HEK293 (cell line): ENCODE data around the gene GRAP2.

Experiments
- FEZF1 ChIP-seq: fragments of 450-650 bp; formaldehyde crosslinking; IDR thresholded peaks from 2 replicates; pipeline ENCODE4 v1.5.1; 2016; ENCODE audit warnings: missing biosample characterization, missing genetic modification characterization
- SP7 ChIP-seq: fragments of 450-650 bp; formaldehyde crosslinking; IDR thresholded peaks from 2 replicates; pipeline ENCODE4 v1.5.1; 2016; ENCODE audit warnings: missing biosample characterization, missing genetic modification characterization
- ZIC2 ChIP-seq: fragments of 450-650 bp; formaldehyde crosslinking; IDR thresholded peaks from 2 replicates; pipeline ENCODE4 v1.5.1; 2016; ENCODE audit warnings: missing biosample characterization, missing genetic modification characterization
- ZNF121 ChIP-seq: fragments of 450-650 bp; formaldehyde crosslinking; IDR thresholded peaks from 2 replicates; pipeline ENCODE4 v1.5.1; 2016; ENCODE audit warnings: missing biosample characterization, missing genetic modification characterization
- ZNF274 ChIP-seq, 2 experiments: fragments of 200-500 bp in 1 of 2; fragments of 450-650 bp in 1 of 2; sonication (Bioruptor generic) in 1 of 2; formaldehyde crosslinking in 1 of 2; IDR thresholded peaks; 2 replicates each; pipeline versions ENCODE4 v1.5.1 to v1.6.1; 2014 to 2016; ENCODE audit warnings: borderline replicate concordance in 1 of 2, inconsistent platforms in 1 of 2, low read length in 1 of 2, missing biosample characterization in 1 of 2, missing genetic modification characterization in 1 of 2
- ZNF350 ChIP-seq: fragments of 450-650 bp; formaldehyde crosslinking; IDR thresholded peaks from 2 replicates; pipeline ENCODE4 v1.5.0; 2017; ENCODE audit warnings: missing biosample characterization, mild to moderate bottlenecking, missing genetic modification characterization
- ZNF548 ChIP-seq: fragments of 450-650 bp; formaldehyde crosslinking; IDR thresholded peaks from 2 replicates; pipeline ENCODE4 v1.5.1; 2016; ENCODE audit warnings: missing biosample characterization, missing genetic modification characterization
- ZNF610 ChIP-seq: fragments of 450-650 bp; formaldehyde crosslinking; IDR thresholded peaks from 2 replicates; pipeline ENCODE4 v1.5.1; 2016; ENCODE audit warnings: missing biosample characterization, missing genetic modification characterization, borderline replicate concordance
- ZNF76 ChIP-seq: fragments of 450-650 bp; formaldehyde crosslinking; IDR thresholded peaks from 2 replicates; pipeline ENCODE4; 2016; ENCODE audit warnings: low read depth, missing biosample characterization, missing genetic modification characterization, borderline replicate concordance
- TF ChIP-seq, protein P1 (sequence below): fragments of 450-650 bp; IDR thresholded peaks from 2 replicates; pipeline ENCODE4 v1.5.1; 2018; ENCODE audit warnings: missing biosample characterization, missing genetic modification characterization
- TF ChIP-seq, protein P2 (sequence below): fragments of 450-650 bp; formaldehyde crosslinking; IDR thresholded peaks from 2 replicates; pipeline ENCODE4 v1.5.1; 2016; ENCODE audit warnings: missing biosample characterization, missing genetic modification characterization
- TF ChIP-seq, protein P3 (sequence below): fragments of 450-650 bp; formaldehyde crosslinking; IDR thresholded peaks from 2 replicates; pipeline ENCODE4 v1.5.1; 2016; ENCODE audit warnings: missing biosample characterization, missing genetic modification characterization
- TF ChIP-seq, protein P4 (sequence below): fragments of 450-650 bp; formaldehyde crosslinking; IDR thresholded peaks from 2 replicates; pipeline ENCODE4 v1.5.1; 2016; ENCODE audit warnings: missing biosample characterization, missing genetic modification characterization

DNA sequence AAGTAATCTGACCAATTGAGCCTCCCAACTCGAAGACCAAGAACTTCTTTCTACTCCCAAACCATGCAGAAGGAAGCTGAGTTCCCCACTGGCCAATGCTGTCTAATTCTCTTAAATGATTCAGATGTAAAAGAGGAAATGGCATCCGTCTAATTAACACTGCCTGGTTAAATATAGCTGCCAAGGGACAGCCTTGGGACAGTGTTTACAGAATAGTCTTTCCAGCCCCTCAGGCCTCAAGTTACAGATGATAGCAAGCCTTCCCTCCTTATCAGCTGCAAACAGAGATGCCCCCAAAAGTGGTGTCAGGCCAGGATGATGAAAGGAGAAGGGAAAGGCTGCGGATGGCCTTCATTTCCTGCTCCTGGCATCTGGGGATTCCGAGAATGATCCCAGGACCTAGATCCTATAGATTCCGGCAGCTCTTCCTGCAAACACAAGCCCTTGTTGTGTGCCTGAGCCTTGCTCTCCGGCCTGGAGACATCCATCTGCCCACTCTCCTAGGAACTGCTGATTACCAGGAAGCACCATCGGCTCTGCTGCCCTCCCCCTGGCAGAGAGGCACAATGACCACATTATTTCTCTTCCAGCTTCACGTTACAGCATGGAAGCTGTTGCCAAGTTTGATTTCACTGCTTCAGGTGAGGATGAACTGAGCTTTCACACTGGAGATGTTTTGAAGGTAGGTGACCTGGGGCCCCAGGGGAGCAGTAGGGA is 45.8 kb downstream of the GRAP2 start:
- no peak for TF ChIP-seq FEZF1 (tag by site-specific recombination)
- no peak for TF ChIP-seq ZIC2 (tag by site-specific recombination)
- TF ChIP-seq, protein P1, sequence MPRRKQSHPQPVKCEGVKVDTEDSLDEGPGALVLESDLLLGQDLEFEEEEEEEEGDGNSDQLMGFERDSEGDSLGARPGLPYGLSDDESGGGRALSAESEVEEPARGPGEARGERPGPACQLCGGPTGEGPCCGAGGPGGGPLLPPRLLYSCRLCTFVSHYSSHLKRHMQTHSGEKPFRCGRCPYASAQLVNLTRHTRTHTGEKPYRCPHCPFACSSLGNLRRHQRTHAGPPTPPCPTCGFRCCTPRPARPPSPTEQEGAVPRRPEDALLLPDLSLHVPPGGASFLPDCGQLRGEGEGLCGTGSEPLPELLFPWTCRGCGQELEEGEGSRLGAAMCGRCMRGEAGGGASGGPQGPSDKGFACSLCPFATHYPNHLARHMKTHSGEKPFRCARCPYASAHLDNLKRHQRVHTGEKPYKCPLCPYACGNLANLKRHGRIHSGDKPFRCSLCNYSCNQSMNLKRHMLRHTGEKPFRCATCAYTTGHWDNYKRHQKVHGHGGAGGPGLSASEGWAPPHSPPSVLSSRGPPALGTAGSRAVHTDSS, result no peak
- TF ChIP-seq ZNF121, result no peak
- TF ChIP-seq, protein P2, sequence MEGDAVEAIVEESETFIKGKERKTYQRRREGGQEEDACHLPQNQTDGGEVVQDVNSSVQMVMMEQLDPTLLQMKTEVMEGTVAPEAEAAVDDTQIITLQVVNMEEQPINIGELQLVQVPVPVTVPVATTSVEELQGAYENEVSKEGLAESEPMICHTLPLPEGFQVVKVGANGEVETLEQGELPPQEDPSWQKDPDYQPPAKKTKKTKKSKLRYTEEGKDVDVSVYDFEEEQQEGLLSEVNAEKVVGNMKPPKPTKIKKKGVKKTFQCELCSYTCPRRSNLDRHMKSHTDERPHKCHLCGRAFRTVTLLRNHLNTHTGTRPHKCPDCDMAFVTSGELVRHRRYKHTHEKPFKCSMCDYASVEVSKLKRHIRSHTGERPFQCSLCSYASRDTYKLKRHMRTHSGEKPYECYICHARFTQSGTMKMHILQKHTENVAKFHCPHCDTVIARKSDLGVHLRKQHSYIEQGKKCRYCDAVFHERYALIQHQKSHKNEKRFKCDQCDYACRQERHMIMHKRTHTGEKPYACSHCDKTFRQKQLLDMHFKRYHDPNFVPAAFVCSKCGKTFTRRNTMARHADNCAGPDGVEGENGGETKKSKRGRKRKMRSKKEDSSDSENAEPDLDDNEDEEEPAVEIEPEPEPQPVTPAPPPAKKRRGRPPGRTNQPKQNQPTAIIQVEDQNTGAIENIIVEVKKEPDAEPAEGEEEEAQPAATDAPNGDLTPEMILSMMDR (tag by site-specific recombination), result no peak
- no peak for TF ChIP-seq ZNF274 (IDR thresholded peaks at IDR 0.05; ENCODE audit: low read length)
- no peak for TF ChIP-seq ZNF274 (tag by site-specific recombination; IDR thresholded peaks at IDR 0.05; ENCODE audit: borderline replicate concordance)
- TF ChIP-seq, protein P3, sequence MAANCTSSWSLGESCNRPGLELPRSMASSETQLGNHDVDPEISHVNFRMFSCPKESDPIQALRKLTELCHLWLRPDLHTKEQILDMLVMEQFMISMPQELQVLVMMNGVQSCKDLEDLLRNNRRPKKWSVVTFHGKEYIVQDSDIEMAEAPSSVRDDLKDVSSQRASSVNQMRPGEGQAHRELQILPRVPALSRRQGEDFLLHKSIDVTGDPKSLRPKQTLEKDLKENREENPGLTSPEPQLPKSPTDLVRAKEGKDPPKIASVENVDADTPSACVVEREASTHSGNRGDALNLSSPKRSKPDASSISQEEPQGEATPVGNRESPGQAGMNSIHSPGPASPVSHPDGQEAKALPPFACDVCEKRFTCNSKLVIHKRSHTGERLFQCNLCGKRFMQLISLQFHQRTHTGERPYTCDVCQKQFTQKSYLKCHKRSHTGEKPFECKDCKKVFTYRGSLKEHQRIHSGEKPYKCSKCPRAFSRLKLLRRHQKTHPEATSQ (tag by site-specific recombination), result no peak
- TF ChIP-seq ZNF76 (tag by site-specific recombination), result no peak
- no peak for TF ChIP-seq ZNF548 (tag by site-specific recombination)
- TF ChIP-seq, protein P4, sequence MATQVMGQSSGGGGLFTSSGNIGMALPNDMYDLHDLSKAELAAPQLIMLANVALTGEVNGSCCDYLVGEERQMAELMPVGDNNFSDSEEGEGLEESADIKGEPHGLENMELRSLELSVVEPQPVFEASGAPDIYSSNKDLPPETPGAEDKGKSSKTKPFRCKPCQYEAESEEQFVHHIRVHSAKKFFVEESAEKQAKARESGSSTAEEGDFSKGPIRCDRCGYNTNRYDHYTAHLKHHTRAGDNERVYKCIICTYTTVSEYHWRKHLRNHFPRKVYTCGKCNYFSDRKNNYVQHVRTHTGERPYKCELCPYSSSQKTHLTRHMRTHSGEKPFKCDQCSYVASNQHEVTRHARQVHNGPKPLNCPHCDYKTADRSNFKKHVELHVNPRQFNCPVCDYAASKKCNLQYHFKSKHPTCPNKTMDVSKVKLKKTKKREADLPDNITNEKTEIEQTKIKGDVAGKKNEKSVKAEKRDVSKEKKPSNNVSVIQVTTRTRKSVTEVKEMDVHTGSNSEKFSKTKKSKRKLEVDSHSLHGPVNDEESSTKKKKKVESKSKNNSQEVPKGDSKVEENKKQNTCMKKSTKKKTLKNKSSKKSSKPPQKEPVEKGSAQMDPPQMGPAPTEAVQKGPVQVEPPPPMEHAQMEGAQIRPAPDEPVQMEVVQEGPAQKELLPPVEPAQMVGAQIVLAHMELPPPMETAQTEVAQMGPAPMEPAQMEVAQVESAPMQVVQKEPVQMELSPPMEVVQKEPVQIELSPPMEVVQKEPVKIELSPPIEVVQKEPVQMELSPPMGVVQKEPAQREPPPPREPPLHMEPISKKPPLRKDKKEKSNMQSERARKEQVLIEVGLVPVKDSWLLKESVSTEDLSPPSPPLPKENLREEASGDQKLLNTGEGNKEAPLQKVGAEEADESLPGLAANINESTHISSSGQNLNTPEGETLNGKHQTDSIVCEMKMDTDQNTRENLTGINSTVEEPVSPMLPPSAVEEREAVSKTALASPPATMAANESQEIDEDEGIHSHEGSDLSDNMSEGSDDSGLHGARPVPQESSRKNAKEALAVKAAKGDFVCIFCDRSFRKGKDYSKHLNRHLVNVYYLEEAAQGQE (tag by site-specific recombination), result no peak
- no peak for TF ChIP-seq ZNF350 (tag by site-specific recombination)
- no peak for TF ChIP-seq SP7 (tag by site-specific recombination)
- no peak for TF ChIP-seq ZNF610 (tag by site-specific recombination)
